Retinal pigment epithelial cell (primary cell): Measurements from ENCODE around the gene TNFRSF25.

Source experiments
- DNase-seq: peaks from one replicate; pipeline ENCODE4 v3.0.0-alpha.2; 2010; ENCODE audit warnings: low read depth
- H3K4me3 ChIP-seq: 2 replicates; pipeline ENCODE4 v1.5.1; 2011; ENCODE audit warnings: mild to moderate bottlenecking, low read length, control low read depth, moderate library complexity
- CTCF ChIP-seq: conservative IDR thresholded peaks from 2 replicates; pipeline ENCODE4 v1.5.1; 2011; ENCODE audit warnings: low read depth, low read length, control low read depth, inconsistent platforms

TNFRSF25 gene

GRCh38 chr1:6507037-6507428, 41.1 kb upstream of the TNFRSF25 start:
- no peak for TF ChIP-seq CTCF
- H3K4me3 ChIP-seq: no peak overlapping the region
- no peak for DNase-seq

GRCh38 chr1:6506210-6507036, 40.5 kb upstream of the TNFRSF25 start:
- no peak for DNase-seq
- H3K4me3 ChIP-seq: no peak overlapping the region
- no peak for TF ChIP-seq CTCF

- TF ChIP-seq CTCF: no peak
- no peak for DNase-seq
- H3K4me3 ChIP-seq: no peak overlapping the region
Observed at GRCh38 chr1:6505367-6506209, 39.6 kb upstream of the TNFRSF25 start.

- no peak for DNase-seq
- H3K4me3 ChIP-seq: no peak overlapping the region
- TF ChIP-seq CTCF: no peak
Observed at GRCh38 chr1:6504887-6505286, 38.9 kb upstream of the TNFRSF25 start.

GRCh38 chr1:6503884-6504602, 38.1 kb upstream of the TNFRSF25 start:
- DNase-seq: no peak
- TF ChIP-seq CTCF: no peak
- no peak overlapping the region for H3K4me3 ChIP-seq

GRCh38 chr1:6502000-6502891, 36.3 kb upstream of the TNFRSF25 start:
- no peak for TF ChIP-seq CTCF
- H3K4me3 ChIP-seq: no peak overlapping the region
- DNase-seq: no peak
